ENCODE measurements around the gene FBXO34. TPM values are rescaled to one million over a fixed set of nuclear protein-coding genes. Genes with fewer than 3 reads are reported as not detected.
"Not testable (repeated sequence)": the region's sequence is repeated elsewhere in the genome, so short reads cannot be mapped to it uniquely, and the experiment has no call there.

FBXO34 gene
- total RNA-seq, 1 experiment from 2014 or later = 19.4 TPM

GRCh38 chr14:55309761-55310365, 38.6 kb downstream of the FBXO34 start:
- no peak for DNase-seq (ENCODE audit: low read depth)

GRCh38 chr14:55312379-55313030, 41.3 kb downstream of the FBXO34 start:
- not testable (repeated sequence) for DNase-seq (ENCODE audit: low read depth)

- no peak for DNase-seq (ENCODE audit: low read depth)
Measured at GRCh38 chr14:55313480-55313879, 42.3 kb downstream of the FBXO34 start.

GRCh38 chr14:55314449-55314848, 43.2 kb downstream of the FBXO34 start:
- DNase-seq (ENCODE audit: low read depth) = no peak

GRCh38 chr14:55316564-55316963, 45.3 kb downstream of the FBXO34 start:
- DNase-seq (ENCODE audit: low read depth) = no peak

GRCh38 chr14:55317542-55318306, 46.5 kb downstream of the FBXO34 start:
- no peak for DNase-seq (ENCODE audit: low read depth)

- DNase-seq (ENCODE audit: low read depth) = no peak
Measured at GRCh38 chr14:55318694-55319093, 47.5 kb downstream of the FBXO34 start.

GRCh38 chr14:55323910-55324309, 52.7 kb downstream of the FBXO34 start:
- no peak for DNase-seq (ENCODE audit: low read depth)

- DNase-seq (ENCODE audit: low read depth) = no peak
Measured at GRCh38 chr14:55324812-55325211, 53.6 kb downstream of the FBXO34 start.

- no peak for DNase-seq (ENCODE audit: low read depth)
Measured at GRCh38 chr14:55327179-55327578, 56.0 kb downstream of the FBXO34 start.

- no peak for DNase-seq (ENCODE audit: low read depth)
Measured at GRCh38 chr14:55328317-55328716, 57.1 kb downstream of the FBXO34 start.

- peak; percentile 37 for DNase-seq (ENCODE audit: low read depth)
Measured at GRCh38 chr14:55329999-55330710, 58.9 kb downstream of the FBXO34 start.

- DNase-seq (ENCODE audit: low read depth) = no peak
Measured at GRCh38 chr14:55332654-55333570, 61.7 kb downstream of the FBXO34 start.

GRCh38 chr14:55333711-55334485, 62.7 kb downstream of the FBXO34 start:
- DNase-seq (ENCODE audit: low read depth) = no peak

- no peak for DNase-seq (ENCODE audit: low read depth)
Measured at GRCh38 chr14:55336162-55336561, 64.9 kb downstream of the FBXO34 start.

GRCh38 chr14:55336691-55337090, 65.5 kb downstream of the FBXO34 start:
- DNase-seq (ENCODE audit: low read depth) = no peak

- DNase-seq (ENCODE audit: low read depth) = no peak
Measured at GRCh38 chr14:55339770-55340169, 68.5 kb downstream of the FBXO34 start.

- DNase-seq (ENCODE audit: low read depth) = no peak
Measured at GRCh38 chr14:55340482-55340881, 69.3 kb downstream of the FBXO34 start.

GRCh38 chr14:55341781-55342180, 70.6 kb downstream of the FBXO34 start:
- no peak for DNase-seq (ENCODE audit: low read depth)

GRCh38 chr14:55344582-55345163, 73.5 kb downstream of the FBXO34 start:
- DNase-seq (ENCODE audit: low read depth) = not testable (repeated sequence)
